Activated CD8-positive, alpha-beta memory T cell treated with anti-CD3 and anti-CD28 coated beads for 36 hours (primary cell): ENCODE results near the gene PTH2. TPM values are rescaled to one million over a fixed set of nuclear protein-coding genes. Genes with fewer than 3 reads are reported as not detected.

Source experiments
- CTCF ChIA-PET: fragments of 350-600 bp; sonication (Branson Sonifier 250); formaldehyde crosslinking; loops from one replicate; lab custom pipeline; 2021; ENCODE audit warnings: antibody characterized with exemption; lab: Charles Lee
- POLR2A ChIA-PET: fragments of 350-600 bp; sonication (Branson Sonifier 250); formaldehyde crosslinking; loops from one replicate; lab custom pipeline; 2021; ENCODE audit warnings: antibody characterized with exemption; lab: Charles Lee
- total RNA-seq, 2 experiments: library from RNA; stranded (reverse); gene quantifications; one replicate each; pipeline ENCODE4 v1.2.3, GENCODE V29; 2021

Gene PTH2
- total RNA-seq, 2 experiments from 2014 or later: not detected

GRCh38 chr19:49403404-49404187, 19.6 kb downstream of the PTH2 start:
- POLR2A ChIA-PET: no interaction called here

GRCh38 chr19:49400029-49400428, 23.2 kb downstream of the PTH2 start:
- ChIA-PET CTCF (no interaction called here), POLR2A (no interaction called here)

More at GRCh38 chr19:49403404-49404187, 19.6 kb downstream of the PTH2 start:
- CTCF ChIA-PET: interaction anchor here (1.4 kb wide), 1 partner anchor 12 kb away, joined by 3 read pairs; no protein-coding TSS in a partner anchor

GRCh38 chr19:49398931-49399330, 24.3 kb downstream of the PTH2 start:
- POLR2A ChIA-PET: interaction anchor here (1.0 kb wide), 1 partner anchor 27 kb away, joined by 3 read pairs; no protein-coding TSS in a partner anchor
- CTCF ChIA-PET: no interaction called here

- ChIA-PET CTCF (no interaction called here), POLR2A (interaction anchor here (1.0 kb wide), 1 partner anchor 28 kb away, joined by 3 read pairs; no protein-coding TSS in a partner anchor)
Observed at GRCh38 chr19:49398001-49398615, 25.1 kb downstream of the PTH2 start.

- POLR2A ChIA-PET: interaction anchor here (0.7 kb wide), 1 partner anchor 285 kb away, joined by 7 read pairs; no protein-coding TSS in a partner anchor
- CTCF ChIA-PET: interaction anchor here (0.7 kb wide), 1 partner anchor 255 kb away, joined by 3 read pairs; no protein-coding TSS in a partner anchor
Observed at GRCh38 chr19:49396738-49397505, 26.3 kb downstream of the PTH2 start.

- CTCF ChIA-PET: interaction anchor here (0.7 kb wide), 1 partner anchor 254 kb away, joined by 3 read pairs; no protein-coding TSS in a partner anchor
- POLR2A ChIA-PET: interaction anchor here (0.6 to 0.7 kb wide), 2 partner anchors 72 to 286 kb away, joined by 3 to 7 read pairs; no protein-coding TSS in a partner anchor
Observed at GRCh38 chr19:49395581-49396407, 27.4 kb downstream of the PTH2 start.

- POLR2A ChIA-PET: no interaction called here
- CTCF ChIA-PET: interaction anchor here (0.6 to 3.5 kb wide), 4 partner anchors 12 to 193 kb away, joined by 3 to 36 read pairs (median 3); no protein-coding TSS in a partner anchor
Observed at GRCh38 chr19:49393881-49394280, 29.4 kb downstream of the PTH2 start.

GRCh38 chr19:49391581-49392399, 31.5 kb downstream of the PTH2 start:
- POLR2A ChIA-PET: no interaction called here

GRCh38 chr19:49390929-49391359, 32.3 kb downstream of the PTH2 start:
- POLR2A ChIA-PET: no interaction called here
- CTCF ChIA-PET: interaction anchor here (0.7 to 3.5 kb wide), 14 partner anchors 13 to 165 kb away, joined by 3 to 36 read pairs (median 4); partner anchors contain the start of gene PIH1D1

More at GRCh38 chr19:49391581-49392399, 31.5 kb downstream of the PTH2 start:
- CTCF ChIA-PET: interaction anchor here (0.5 to 3.5 kb wide), 21 partner anchors 12 to 628 kb away, joined by 3 to 36 read pairs (median 4); partner anchors contain the start of gene PIH1D1

- ChIA-PET CTCF (interaction anchor here (0.6 to 1.8 kb wide), 5 partner anchors 16 to 186 kb away, joined by 3 to 6 read pairs (median 4); partner anchors contain the start of gene PIH1D1), POLR2A (no interaction called here)
Observed at GRCh38 chr19:49390131-49390928, 32.9 kb downstream of the PTH2 start.

GRCh38 chr19:49389406-49389805, 33.8 kb downstream of the PTH2 start:
- ChIA-PET CTCF (no interaction called here), POLR2A (no interaction called here)

- ChIA-PET CTCF (interaction anchor here (0.6 to 0.9 kb wide), 4 partner anchors 20 to 163 kb away, joined by 3 to 4 read pairs (median 3); no protein-coding TSS in a partner anchor), POLR2A (no interaction called here)
Observed at GRCh38 chr19:49387936-49388372, 35.3 kb downstream of the PTH2 start, which contains the start of gene KASH5. Gene KASH5, plus strand, starts transcription at chr19:49388249. Its CDS starts 2,635 bp downstream, at chr19:49390884.

- POLR2A ChIA-PET: no interaction called here
- CTCF ChIA-PET: interaction anchor here (0.5 to 1.6 kb wide), 4 partner anchors 23 to 427 kb away, joined by 3 to 4 read pairs (median 4); partner anchors contain the start of gene FLT3LG
Observed at GRCh38 chr19:49383599-49383998, 39.6 kb downstream of the PTH2 start.

- ChIA-PET CTCF (no interaction called here), POLR2A (no interaction called here)
Observed at GRCh38 chr19:49382639-49383038, 40.6 kb downstream of the PTH2 start.

- POLR2A ChIA-PET: no interaction called here
- CTCF ChIA-PET: no interaction called here
Observed at GRCh38 chr19:49380391-49380790, 42.9 kb downstream of the PTH2 start.

- ChIA-PET POLR2A (no interaction called here), CTCF (interaction anchor here (0.5 kb wide), 1 partner anchor 56 kb away, joined by 4 read pairs; no protein-coding TSS in a partner anchor)
Observed at GRCh38 chr19:49378512-49378911, 44.7 kb downstream of the PTH2 start.
